OCI-LY1 (cell line): ENCODE data around the gene HNRNPF.

Experiments
- H2AFZ ChIP-seq: fragments of 200-600 bp; sonication (generic), shearing (Covaris generic); 2 replicates; pipeline ENCODE4 v1.6.0; 2014; ENCODE audit warnings: antibody characterized with exemption, mild to moderate bottlenecking, low read length
- H3F3A ChIP-seq: fragments of 200-600 bp; sonication (generic), shearing (Covaris generic); 2 replicates; pipeline ENCODE4 v1.6.0; 2014; ENCODE audit warnings: mild to moderate bottlenecking, antibody characterized with exemption, low read length, moderate library complexity; ENCODE audit not compliant: insufficient read depth
- H3K27ac ChIP-seq: fragments of 200-600 bp; sonication (generic); 2 replicates; pipeline ENCODE4 v1.5.1; 2014; ENCODE audit warnings: low read length, mixed run types, mild to moderate bottlenecking, low read depth; ENCODE audit not compliant: poor library complexity, severe bottlenecking
- H3K27me3 ChIP-seq: fragments of 200-600 bp; sonication (generic); 2 replicates; pipeline ENCODE4 v1.6.0; 2014; ENCODE audit warnings: antibody characterized with exemption, mild to moderate bottlenecking, low read length, moderate library complexity; ENCODE audit not compliant: insufficient read depth
- H3K36me3 ChIP-seq: fragments of 200-600 bp; sonication (generic); 2 replicates; pipeline ENCODE4 v1.6.1; 2014; ENCODE audit warnings: mild to moderate bottlenecking, antibody characterized with exemption, low read length, moderate library complexity, mixed read lengths; ENCODE audit not compliant: insufficient read depth
- H3K4me1 ChIP-seq: fragments of 200-600 bp; sonication (generic); 2 replicates; pipeline ENCODE4 v1.5.1; 2014; ENCODE audit warnings: mild to moderate bottlenecking, low read length, moderate library complexity; ENCODE audit not compliant: insufficient read depth, severe bottlenecking
- H3K4me2 ChIP-seq: fragments of 200-600 bp; sonication (generic), shearing (Covaris generic); 2 replicates; pipeline ENCODE4 v1.6.1; 2014; ENCODE audit warnings: low read length
- H3K4me3 ChIP-seq: fragments of 200-600 bp; sonication (generic); 2 replicates; pipeline ENCODE4 v1.5.1; 2014; ENCODE audit warnings: low read length, low read depth, mild to moderate bottlenecking, mixed read lengths; ENCODE audit not compliant: poor library complexity, severe bottlenecking
- H3K79me2 ChIP-seq: fragments of 200-600 bp; shearing (Covaris generic); 2 replicates; pipeline ENCODE4 v1.6.1; 2016; ENCODE audit warnings: mixed run types, low read length, mixed read lengths; ENCODE audit not compliant: insufficient read depth
- H3K9ac ChIP-seq: fragments of 200-600 bp; sonication (generic), shearing (Covaris generic); 2 replicates; pipeline ENCODE4 v1.6.1; 2014; ENCODE audit warnings: mild to moderate bottlenecking, low read length, mixed read lengths
- H3K9me2 ChIP-seq: fragments of 200-600 bp; sonication (generic), shearing (Covaris generic); 2 replicates; pipeline ENCODE4 v1.6.1; 2014; ENCODE audit warnings: low read depth, mild to moderate bottlenecking, low read length, mixed read lengths
- H3K9me3 ChIP-seq: fragments of 200-600 bp; shearing (Covaris generic); 2 replicates; pipeline ENCODE4 v1.6.1; 2014; ENCODE audit warnings: low read length, mixed read lengths
- H4K20me1 ChIP-seq: fragments of 200-600 bp; sonication (generic), shearing (Covaris generic); 2 replicates; pipeline ENCODE4 v1.6.0; 2016; ENCODE audit warnings: mild to moderate bottlenecking, low read length; ENCODE audit not compliant: insufficient read depth
- CTCF ChIP-seq: fragments of 200-600 bp; sonication (generic), shearing (Covaris generic); IDR thresholded peaks from 2 replicates; pipeline ENCODE4 v1.5.1; 2017; ENCODE audit warnings: mild to moderate bottlenecking, antibody characterized with exemption, low read length, moderate library complexity, mixed read lengths
- EZH2 ChIP-seq: fragments of 200-600 bp; sonication (generic), shearing (Covaris generic); IDR thresholded peaks from 2 replicates; pipeline ENCODE4 v1.8.0; 2017; ENCODE audit warnings: borderline replicate concordance, mixed run types, mild to moderate bottlenecking, antibody characterized with exemption, low read length, moderate library complexity, mixed read lengths

Gene HNRNPF

GRCh38 chr10:43375401-43376020, 33.5 kb downstream of the HNRNPF start:
- H3K4me1 ChIP-seq: no peaks in the 10 kb centered on the region
- no peak overlapping the region for H2AFZ ChIP-seq
- no peaks in the 10 kb centered on the region for H3K9me2 ChIP-seq
- no peak overlapping the region for H3K9ac ChIP-seq
- no peak overlapping the region for H3K27ac ChIP-seq
- H3K4me2 ChIP-seq: no peak overlapping the region
- no peaks in the 10 kb centered on the region for H3K79me2 ChIP-seq
- no peaks in the 10 kb centered on the region for H3F3A ChIP-seq
- TF ChIP-seq CTCF (no peak), EZH2 (no peak)
- H3K9me3 ChIP-seq: no peaks in the 10 kb centered on the region
- no peaks in the 10 kb centered on the region for H3K27me3 ChIP-seq
- no peaks in the 10 kb centered on the region for H4K20me1 ChIP-seq
- H3K4me3 ChIP-seq: no peak overlapping the region
- no peaks in the 10 kb centered on the region for H3K36me3 ChIP-seq

GRCh38 chr10:43374194-43374593, 34.8 kb downstream of the HNRNPF start:
- Histone ChIP-seq H3F3A (no peaks in the 10 kb centered on the region), H3K79me2 (no peaks in the 10 kb centered on the region), H3K27me3 (no peaks in the 10 kb centered on the region), H3K4me2 (no peak overlapping the region), H3K9me2 (no peaks in the 10 kb centered on the region), H3K4me3 (no peak overlapping the region), H3K9me3 (no peaks in the 10 kb centered on the region), H2AFZ (no peak overlapping the region), H3K27ac (no peak overlapping the region), H4K20me1 (no peaks in the 10 kb centered on the region), H3K36me3 (no peaks in the 10 kb centered on the region), H3K4me1 (no peaks in the 10 kb centered on the region), H3K9ac (no peak overlapping the region)
- no peak for TF ChIP-seq CTCF
- no peak for TF ChIP-seq EZH2

- Histone ChIP-seq H4K20me1 (no peaks in the 10 kb centered on the region), H3K9ac (no peak overlapping the region), H3F3A (no peaks in the 10 kb centered on the region), H3K79me2 (no peaks in the 10 kb centered on the region), H3K27me3 (no peaks in the 10 kb centered on the region), H3K27ac (no peak overlapping the region), H3K9me2 (no peaks in the 10 kb centered on the region), H2AFZ (no peak overlapping the region), H3K4me3 (no peak overlapping the region), H3K4me2 (no peak overlapping the region), H3K9me3 (no peaks in the 10 kb centered on the region), H3K4me1 (no peaks in the 10 kb centered on the region), H3K36me3 (no peaks in the 10 kb centered on the region)
- TF ChIP-seq CTCF: no peak
- TF ChIP-seq EZH2: no peak
These were observed 35.5 kb downstream of the HNRNPF start for GRCh38 chr10:43373461-43373860.
